RWPE2 (cell line): Measurements from ENCODE around the gene ZNF227.
"Not testable (repeated sequence)": the region's sequence is repeated elsewhere in the genome, so short reads cannot be mapped to it uniquely, and the experiment has no call there.

Source experiments
- ATAC-seq: fragments of 200-7000 bp; cut with Tn5 transposase; 3 replicates; pipeline ENCODE4 v1.9.1; 2021; ENCODE audit warnings: low read depth
- DNase-seq: peaks from one replicate; pipeline ENCODE4 v3.0.0-alpha.2; 2020; ENCODE audit warnings: low spot score
- H3K27ac ChIP-seq: fragments of 450-650 bp; 2 replicates; pipeline ENCODE4 v1.5.1; 2017; ENCODE audit warnings: mild to moderate bottlenecking; ENCODE audit not compliant: poor library complexity, severe bottlenecking
- H3K27me3 ChIP-seq: fragments of 250-450 bp; sonication (Bioruptor Pico); 2 replicates; pipeline ENCODE4 v1.5.1; 2021; ENCODE audit warnings: mild to moderate bottlenecking, moderate library complexity; ENCODE audit not compliant: insufficient read depth, poor library complexity, severe bottlenecking
- H3K36me3 ChIP-seq: fragments of 250-450 bp; sonication (Bioruptor Pico); 2 replicates; pipeline ENCODE4 v1.5.1; 2020; ENCODE audit warnings: low read depth, mild to moderate bottlenecking, moderate library complexity
- H3K4me1 ChIP-seq: fragments of 250-450 bp; sonication (Bioruptor Pico); 2 replicates; pipeline ENCODE4 v1.5.1; 2021; ENCODE audit warnings: mild to moderate bottlenecking, moderate library complexity; ENCODE audit not compliant: insufficient read depth, poor library complexity, severe bottlenecking
- H3K4me3 ChIP-seq: fragments of 250-450 bp; sonication (Bioruptor Pico); 2 replicates; pipeline ENCODE4 v1.5.1; 2021; ENCODE audit warnings: mild to moderate bottlenecking, moderate library complexity; ENCODE audit not compliant: severe bottlenecking
- H3K9me3 ChIP-seq: fragments of 250-450 bp; sonication (Bioruptor Pico); 2 replicates; pipeline ENCODE4 v1.5.1; 2021; ENCODE audit warnings: mild to moderate bottlenecking, moderate library complexity; ENCODE audit not compliant: severe bottlenecking
- CTCF ChIP-seq: fragments of 450-650 bp; IDR thresholded peaks from one replicate; pipeline ENCODE4 v1.5.1; 2017; ENCODE audit warnings: mild to moderate bottlenecking, moderate library complexity; ENCODE audit not compliant: poor library complexity, severe bottlenecking

Gene ZNF227

GRCh38 chr19:44196772-44197171 lies 15.6 kb upstream of the ZNF227 start:
- Histone ChIP-seq H3K36me3 (no peaks in the 10 kb centered on the region), H3K27ac (no peak overlapping the region), H3K4me3 (no peak overlapping the region), H3K9me3 (no peaks in the 10 kb centered on the region), H3K27me3 (no peaks in the 10 kb centered on the region), H3K4me1 (no peaks in the 10 kb centered on the region)
- TF ChIP-seq CTCF: no peak
- ATAC-seq (no peak), DNase-seq (no peak)

GRCh38 chr19:44202470-44202869 lies 9.9 kb upstream of the ZNF227 start:
- no peak for TF ChIP-seq CTCF

GRCh38 chr19:44202974-44203373 lies 9.4 kb upstream of the ZNF227 start:
- no peaks in the 10 kb centered on the region for H3K27me3 ChIP-seq
- no peak overlapping the region for H3K27ac ChIP-seq
- H3K9me3 ChIP-seq: no peaks in the 10 kb centered on the region
- ATAC-seq (no peak), DNase-seq (no peak)
- no peak for TF ChIP-seq CTCF
- H3K4me3 ChIP-seq: no peak overlapping the region
- H3K36me3 ChIP-seq: no peaks in the 10 kb centered on the region
- H3K4me1 ChIP-seq: peaks cover 1% of the 10 kb centered on the region

More at GRCh38 chr19:44202470-44202869, 9.9 kb upstream of the ZNF227 start:
- Histone ChIP-seq H3K27ac (no peak overlapping the region), H3K4me3 (no peak overlapping the region), H3K9me3 (no peaks in the 10 kb centered on the region), H3K27me3 (no peaks in the 10 kb centered on the region), H3K36me3 (no peaks in the 10 kb centered on the region), H3K4me1 (no peaks in the 10 kb centered on the region)
- ATAC-seq: no peak
- no peak for DNase-seq

- H3K4me1 ChIP-seq, H3K36me3 ChIP-seq, DNase-seq, H3K4me3 ChIP-seq, H3K9me3 ChIP-seq, H3K27me3 ChIP-seq, H3K27ac ChIP-seq, ATAC-seq: not testable (repeated sequence)
Observed at GRCh38 chr19:44203877-44204276, 8.5 kb upstream of the ZNF227 start.

- H3K36me3 ChIP-seq: no peaks in the 10 kb centered on the region
- H3K4me3 ChIP-seq: no peak overlapping the region
- H3K4me1 ChIP-seq: peaks cover 6% of the 10 kb centered on the region
- no peak for TF ChIP-seq CTCF
- H3K9me3 ChIP-seq: no peaks in the 10 kb centered on the region
- no peaks in the 10 kb centered on the region for H3K27me3 ChIP-seq
- H3K27ac ChIP-seq: no peak overlapping the region
- ATAC-seq (no peak), DNase-seq (no peak)
Observed at GRCh38 chr19:44204772-44205171, 7.6 kb upstream of the ZNF227 start.
